Esophagus squamous epithelium (tissue), 5 donors: ENCODE measurements around the gene PRR20G. TPM values are rescaled to one million over a fixed set of nuclear protein-coding genes. Genes with fewer than 3 reads are reported as not detected.
"Not testable (repeated sequence)": the region's sequence is repeated elsewhere in the genome, so short reads cannot be mapped to it uniquely, and the experiment has no call there.

Source experiments
- DNase-seq: peaks from one replicate; lab custom pipeline; 2025; lab: John Stamatoyannopoulos, UW
- H3K27ac ChIP-seq, 4 donors: fragments of 200-600 bp; sonication (generic); one replicate each; pipeline ENCODE4 v1.5.1; 2016 to 2019; ENCODE audit warnings: mild to moderate bottlenecking in 1 of 4
- H3K27me3 ChIP-seq, 4 donors: fragments of 200-600 bp; sonication (generic); 1 replicate in 3 of 4; 2 replicates in 1 of 4; pipeline versions ENCODE4 v1.5.1 to v1.6.0; 2017 to 2021; ENCODE audit warnings: antibody characterized with exemption in 1 of 4
- H3K36me3 ChIP-seq, 3 donors: fragments of 200-600 bp; sonication (generic); one replicate each; pipeline ENCODE4 v1.5.1; 2016 to 2019
- H3K4me1 ChIP-seq, 3 donors: fragments of 200-600 bp; sonication (generic); one replicate each; pipeline ENCODE4 v1.5.1; 2017 to 2019
- H3K4me3 ChIP-seq, 4 donors: fragments of 200-600 bp; sonication (generic); 1 replicate in 3 of 4; 2 replicates in 1 of 4; pipeline ENCODE4 v1.5.1; 2016 to 2019; ENCODE audit warnings: mild to moderate bottlenecking in 2 of 4, moderate library complexity in 1 of 4
- H3K9me3 ChIP-seq, 3 donors: fragments of 200-600 bp; sonication (generic); one replicate each; pipeline ENCODE4 v1.5.1; 2016 to 2019
- CTCF ChIP-seq, 6 experiments: fragments of 450-650 bp in 4 of 6; fragments of 200-600 bp in 2 of 6; sonication (generic) in 2 of 6; IDR thresholded peaks; one replicate each; pipeline ENCODE4 v1.5.1; 2016 to 2019; ENCODE audit warnings: antibody characterized with exemption in 6 of 6, mild to moderate bottlenecking in 4 of 6, moderate library complexity in 4 of 6
- POLR2A ChIP-seq, 4 donors: fragments of 450-650 bp; IDR thresholded peaks; one replicate each; pipeline ENCODE4 v1.6.1; 2017; ENCODE audit warnings: antibody characterized with exemption in 4 of 4, mild to moderate bottlenecking in 4 of 4, moderate library complexity in 3 of 4
- WGBS, 2 donors: methylation state at CpG; one replicate each; pipeline ENCODE4 v1.1.5; 2018; 5-methylcytosine and 5-hydroxymethylcytosine counted together
- intact Hi-C: fragments of 100-400 bp; cut with DNase I; formaldehyde crosslinking; loops from one replicate; pipeline ENCODE4 v1.15.0; 2022
- total RNA-seq, 4 donors: library from RNA; depleted of rRNA; stranded (reverse); fragments of >200 nt; gene quantifications; one replicate each; pipeline ENCODE4 v1.1.0, GENCODE V29; 2016
- donor health status: DM: yes; HTN: yes; CAD: no.

PRR20G gene
- total RNA-seq, 4 donors from 2014 or later, result not detected

GRCh38 chr3:127323581-127323980 is 35.7 kb upstream of the PRR20G start:
- H3K27me3 ChIP-seq, result peaks cover 0 to 25% (median 0%) of the 10 kb centered on the region in 4 donors
- intact Hi-C loops, result no loop called here
- TF ChIP-seq POLR2A (IDR thresholded peaks at IDR 0.05), result no peak
- TF ChIP-seq CTCF (IDR thresholded peaks at IDR 0.05), result no peak
- 57 to 81% methylated on average over 3 to 4 of the region's 5 CpGs for WGBS, 2 donors
- DNase-seq, result no peak
- H3K36me3 ChIP-seq, result no peaks in the 10 kb centered on the region
- no peaks in the 10 kb centered on the region for H3K4me1 ChIP-seq
- H3K27ac ChIP-seq, result no peak overlapping the region
- H3K4me3 ChIP-seq, result no peak overlapping the region
- no peaks in the 10 kb centered on the region for H3K9me3 ChIP-seq

DNA sequence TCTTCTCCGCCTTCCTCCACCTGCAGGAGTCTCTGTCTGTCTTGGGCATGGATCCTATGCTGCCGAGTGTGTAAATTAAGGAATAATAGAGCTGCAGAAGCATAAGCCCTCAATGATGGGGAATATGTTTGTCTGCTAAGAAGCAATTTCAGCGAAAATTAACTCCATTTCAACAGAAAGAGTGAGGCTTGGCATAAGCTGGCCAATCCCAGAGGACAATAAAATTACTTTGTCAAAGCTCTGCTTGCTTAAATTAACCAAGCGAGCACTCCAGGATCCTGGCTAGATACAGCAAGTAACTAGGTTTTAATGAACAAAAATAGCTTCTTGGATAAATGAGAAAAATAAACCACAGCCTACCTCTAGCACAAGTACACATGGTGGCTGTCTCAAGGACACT is 33.5 kb upstream of the PRR20G start:
- TF ChIP-seq CTCF (IDR thresholded peaks at IDR 0.05) (no peak), POLR2A (IDR thresholded peaks at IDR 0.05) (no peak)
- Histone ChIP-seq H3K4me3 (no peak overlapping the region), H3K27ac (no peak overlapping the region), H3K9me3 (no peaks in the 10 kb centered on the region), H3K4me1 (no peaks in the 10 kb centered on the region), H3K36me3 (no peaks in the 10 kb centered on the region), H3K27me3 (peaks cover 0 to 22% (median 0%) of the 10 kb centered on the region in 4 donors)
- intact Hi-C loops, result no loop called here
- WGBS, 2 donors, result 60 to 65% methylated on average over 4 of the region's 4 CpGs
- no peak for DNase-seq

GRCh38 chr3:127320529-127321121 is 32.8 kb upstream of the PRR20G start:
- Histone ChIP-seq H3K4me1 (no peaks in the 10 kb centered on the region), H3K9me3 (no peaks in the 10 kb centered on the region), H3K36me3 (no peaks in the 10 kb centered on the region), H3K27me3 (peaks cover 0 to 20% (median 0%) of the 10 kb centered on the region in 4 donors), H3K27ac (no peak overlapping the region), H3K4me3 (no peak overlapping the region)
- whole genome bisulfite sequencing, 2 donors, result 72 to 77% methylated on average over 4 of the region's 4 CpGs
- no peak for TF ChIP-seq POLR2A (IDR thresholded peaks at IDR 0.05)
- TF ChIP-seq CTCF (IDR thresholded peaks at IDR 0.05), result no peak
- intact Hi-C loops, result no loop called here
- no peak for DNase-seq

GRCh38 chr3:127316685-127317084 is 28.8 kb upstream of the PRR20G start:
- no peak for DNase-seq
- Histone ChIP-seq H3K4me3 (no peak overlapping the region), H3K4me1 (no peaks in the 10 kb centered on the region), H3K36me3 (no peaks in the 10 kb centered on the region), H3K27me3 (peaks cover 0 to 38% (median 0%) of the 10 kb centered on the region in 4 donors), H3K27ac (no peak overlapping the region), H3K9me3 (no peaks in the 10 kb centered on the region)
- TF ChIP-seq POLR2A (IDR thresholded peaks at IDR 0.05), result no peak
- TF ChIP-seq CTCF (IDR thresholded peaks at IDR 0.05), result no peak
- 70 to 77% methylated on average over 6 to 7 of the region's 7 CpGs for WGBS, 2 donors
- intact Hi-C loops, result no loop called here

DNA sequence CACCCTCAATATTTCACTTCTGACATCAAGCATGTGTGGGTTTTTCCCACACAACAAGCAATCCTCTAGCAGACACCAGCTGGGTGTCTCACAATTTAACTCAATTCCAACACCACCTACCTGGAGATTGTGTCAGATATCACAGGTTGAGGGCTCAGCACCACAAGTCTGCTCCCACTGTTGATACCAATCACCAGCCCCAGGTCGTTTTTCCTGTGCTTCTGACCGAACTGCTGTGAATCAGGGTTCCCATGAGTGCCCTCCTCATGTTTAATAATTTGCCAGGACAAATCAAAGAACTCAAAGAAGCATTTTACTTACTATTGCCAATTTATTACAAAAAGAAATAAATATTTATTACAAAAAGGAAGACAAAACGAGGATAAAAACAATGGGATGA is 25.0 kb upstream of the PRR20G start:
- no peak for TF ChIP-seq POLR2A (IDR thresholded peaks at IDR 0.05)
- no peak for TF ChIP-seq CTCF (IDR thresholded peaks at IDR 0.05)
- Histone ChIP-seq H3K27ac (no peak overlapping the region), H3K4me1 (no peaks in the 10 kb centered on the region), H3K4me3 (no peak overlapping the region), H3K9me3 (no peaks in the 10 kb centered on the region), H3K27me3 (peaks cover 0 to 40% (median 0%) of the 10 kb centered on the region in 4 donors), H3K36me3 (no peaks in the 10 kb centered on the region)
- no peak for DNase-seq
- intact Hi-C loops, result no loop called here
- WGBS, 2 donors, result 22 to 23% methylated on average over 3 of the region's 3 CpGs

GRCh38 chr3:127308821-127309220 is 21.0 kb upstream of the PRR20G start:
- DNase-seq, intact Hi-C loops, H3K4me3 ChIP-seq, H3K36me3 ChIP-seq, H3K9me3 ChIP-seq, H3K27ac ChIP-seq: not testable (repeated sequence)
- Histone ChIP-seq H3K4me1 (peaks cover 0 to 12% (median 0%) of the 10 kb centered on the region in 3 donors), H3K27me3 (peaks cover 0 to 59% (median 0%) of the 10 kb centered on the region in 4 donors)
- WGBS, 2 donors, result 64% methylated on average over 5 of the region's 28 CpGs; no CpG with 5 or more reads in 1 of the 2 donors
